Activated CD4-positive, alpha-beta memory T cell treated with anti-CD3 and anti-CD28 coated beads, Interleukin-2, amount 10 ng/mL, durations not matched to agents 7 days and 5 days (primary cell): Measurements from ENCODE around the gene PKD2L2. TPM values are rescaled to one million over a fixed set of nuclear protein-coding genes. Genes with fewer than 3 reads are reported as not detected.

Experiments
- CTCF ChIA-PET: fragments of 350-600 bp; sonication (Branson Sonifier 250); formaldehyde crosslinking; loops from one replicate; lab custom pipeline; 2021; ENCODE audit warnings: antibody characterized with exemption, inconsistent platforms; lab: Charles Lee
- POLR2A ChIA-PET: fragments of 350-600 bp; sonication (Branson Sonifier 250); formaldehyde crosslinking; loops from one replicate; lab custom pipeline; 2021; ENCODE audit warnings: antibody characterized with exemption; lab: Charles Lee
- DNase-seq: peaks from one replicate; pipeline ENCODE4 v3.0.0-alpha.2; 2020
- H3K27ac Mint-ChIP-seq: one replicate; pipeline ENCODE4 v1.8.0; 2021; ENCODE audit warnings: mild to moderate bottlenecking, mixed read lengths
- H3K27me3 Mint-ChIP-seq: one replicate; pipeline ENCODE4 v1.8.0; 2021; ENCODE audit warnings: mixed read lengths
- H3K36me3 Mint-ChIP-seq: one replicate; pipeline ENCODE4 v1.8.0; 2021; ENCODE audit warnings: low read depth, mixed read lengths
- H3K4me1 Mint-ChIP-seq: one replicate; pipeline ENCODE4 v1.8.0; 2021; ENCODE audit warnings: mixed read lengths
- H3K4me3 Mint-ChIP-seq: one replicate; pipeline ENCODE4 v1.8.0; 2021; ENCODE audit warnings: mild to moderate bottlenecking, mixed read lengths
- H3K9me3 Mint-ChIP-seq: one replicate; pipeline ENCODE4 v1.8.0; 2021; ENCODE audit warnings: mixed read lengths
- total RNA-seq, 2 experiments: library from RNA; stranded (reverse); gene quantifications; one replicate each; pipeline ENCODE4 v1.2.3, GENCODE V29; 2021

The PKD2L2 gene
- total RNA-seq, 2 experiments from 2014 or later = 0.30 TPM; not detected in 1

DNA sequence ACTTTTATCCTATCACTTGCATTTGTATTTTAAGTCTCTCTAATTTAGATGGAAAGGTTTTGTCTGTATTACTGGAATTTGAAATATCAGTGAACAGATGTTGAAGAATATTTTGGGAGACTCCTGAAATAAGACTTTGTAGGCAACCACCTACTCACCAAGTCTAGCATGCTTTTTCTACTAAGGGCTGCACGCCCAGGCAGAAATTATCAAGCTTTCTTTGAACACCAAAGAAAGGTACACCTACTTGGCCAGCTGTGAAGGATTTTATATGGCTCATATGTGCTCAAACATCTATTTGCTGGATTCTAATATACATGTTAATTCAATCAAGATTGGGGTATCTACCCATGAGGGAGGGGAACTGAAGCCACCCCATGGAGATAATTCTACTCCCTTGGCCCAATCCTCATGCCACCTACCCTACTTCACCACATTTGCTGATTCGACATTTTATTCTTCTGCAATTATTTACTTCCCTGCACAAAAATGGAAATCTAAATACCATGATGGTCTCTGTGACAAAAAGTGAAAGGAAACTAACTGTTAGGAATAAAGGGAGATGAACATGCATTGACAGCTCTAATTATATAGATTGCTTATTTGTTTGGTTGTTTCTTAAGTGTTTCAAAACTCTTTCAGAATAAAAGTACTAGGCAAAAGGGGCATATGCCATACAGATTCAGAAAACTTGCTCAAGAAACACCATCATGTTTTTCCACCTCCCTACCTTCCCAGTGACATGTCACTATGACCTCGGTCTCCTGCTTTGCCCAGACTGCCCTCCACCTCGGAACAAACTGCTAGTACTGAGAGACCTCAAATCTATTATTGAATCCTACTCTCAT lies 22.5 kb upstream of the PKD2L2 start:
- CTCF ChIA-PET = no interaction called here
- POLR2A ChIA-PET = no interaction called here

DNA sequence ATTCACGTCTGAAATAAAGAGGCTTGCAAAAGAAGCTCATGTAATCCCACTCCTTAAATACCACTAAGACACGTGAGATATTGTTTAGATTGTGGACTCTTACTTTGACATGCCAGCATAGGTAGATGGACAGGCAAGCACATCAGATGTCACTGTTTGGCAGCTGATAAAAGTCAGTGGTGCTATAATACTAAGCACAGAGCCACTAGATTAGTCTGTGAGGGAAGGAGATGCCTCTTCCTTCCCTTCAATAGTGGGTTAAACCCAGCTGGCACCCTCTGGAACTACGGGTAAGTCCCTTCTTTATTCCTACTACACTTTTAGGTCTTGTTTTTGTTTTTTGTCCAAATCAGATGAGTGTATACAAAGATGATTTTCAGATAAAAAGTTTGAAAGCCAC lies 21.6 kb upstream of the PKD2L2 start, which contains the start of gene MYOT:
Gene MYOT (plus strand): TSS at position 197 of the 400 bp plus-strand sequence. CDS start 2,792 bp downstream, outside the sequence.
- H3K4me3 Mint-ChIP-seq = no peak within 1 kb of the TSS
- H3K27ac Mint-ChIP-seq = no peak within 1 kb of the TSS
- peaks cover 3% of the 10 kb centered on the region for H3K4me1 Mint-ChIP-seq
- no peaks in the 10 kb centered on the region for H3K9me3 Mint-ChIP-seq
- POLR2A ChIA-PET = no interaction called here
- peaks cover 9% of the 10 kb centered on the region for H3K27me3 Mint-ChIP-seq
- DNase-seq = no peak
- CTCF ChIA-PET = no interaction called here
- no peaks in the 10 kb centered on the region for H3K36me3 Mint-ChIP-seq

More for the DNA sequence above, 22.5 kb upstream of the PKD2L2 start:
- no peaks in the 10 kb centered on the region for H3K9me3 Mint-ChIP-seq
- no peak overlapping the region for H3K4me3 Mint-ChIP-seq
- H3K36me3 Mint-ChIP-seq = no peaks in the 10 kb centered on the region
- peaks cover 7% of the 10 kb centered on the region for H3K27me3 Mint-ChIP-seq
- DNase-seq = no peak
- peaks cover 6% of the 10 kb centered on the region for H3K4me1 Mint-ChIP-seq
- H3K27ac Mint-ChIP-seq = no peak overlapping the region

DNA sequence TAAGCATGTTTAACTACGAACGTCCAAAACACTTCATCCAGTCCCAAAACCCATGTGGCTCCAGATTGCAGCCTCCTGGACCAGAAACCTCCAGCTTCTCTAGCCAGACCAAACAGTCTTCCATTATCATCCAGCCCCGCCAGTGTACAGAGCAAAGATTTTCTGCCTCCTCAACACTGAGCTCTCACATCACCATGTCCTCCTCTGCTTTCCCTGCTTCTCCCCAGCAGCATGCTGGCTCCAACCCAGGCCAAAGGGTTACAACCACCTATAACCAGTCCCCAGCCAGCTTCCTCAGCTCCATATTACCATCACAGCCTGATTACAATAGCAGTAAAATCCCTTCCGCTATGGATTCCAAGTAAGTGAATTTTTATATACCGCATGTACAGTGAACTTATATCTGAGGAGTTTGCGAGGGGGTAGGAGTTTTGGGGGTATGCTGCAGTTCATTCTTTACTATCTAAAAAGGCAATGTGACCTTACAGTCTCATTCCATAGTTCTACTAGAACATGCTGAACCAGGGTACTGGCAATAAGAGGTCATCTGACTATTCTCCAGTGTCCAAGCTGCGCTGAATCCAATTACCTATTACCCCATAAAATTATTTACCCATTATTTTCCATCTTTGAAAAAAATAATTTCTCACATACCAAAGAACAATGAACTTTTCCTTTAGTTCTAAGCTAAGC lies 18.5 kb upstream of the PKD2L2 start:
- ChIA-PET CTCF (interaction anchor here (1.1 kb wide), 1 partner anchor 11 kb away, joined by 3 read pairs; no protein-coding TSS in a partner anchor), POLR2A (no interaction called here)
- H3K4me3 Mint-ChIP-seq = no peak overlapping the region
- H3K27ac Mint-ChIP-seq = no peak overlapping the region
- H3K36me3 Mint-ChIP-seq = no peaks in the 10 kb centered on the region
- H3K4me1 Mint-ChIP-seq = peaks cover 3% of the 10 kb centered on the region
- peaks cover 10% of the 10 kb centered on the region for H3K27me3 Mint-ChIP-seq
- H3K9me3 Mint-ChIP-seq = no peaks in the 10 kb centered on the region
- no peak for DNase-seq

DNA sequence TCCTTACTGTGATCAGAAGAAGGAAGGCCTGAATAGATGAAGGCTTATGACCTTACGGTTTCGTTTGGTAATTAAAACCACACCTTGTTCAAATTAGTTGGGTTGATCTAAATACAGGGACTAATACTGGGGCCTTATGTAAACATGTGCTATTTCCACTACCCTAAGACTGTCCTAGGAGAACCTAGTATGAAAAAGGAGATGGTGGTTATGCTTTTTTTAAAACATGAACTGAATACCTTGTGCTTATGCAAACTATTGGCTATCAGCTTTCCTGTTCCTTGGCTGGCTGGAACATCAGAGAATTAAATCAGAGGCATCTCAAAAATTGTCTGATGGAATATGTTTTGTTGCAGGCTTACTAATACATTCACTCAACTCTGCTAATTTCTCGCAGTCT lies 17.7 kb upstream of the PKD2L2 start:
- H3K4me1 Mint-ChIP-seq = peaks cover 3% of the 10 kb centered on the region
- DNase-seq = no peak
- no peaks in the 10 kb centered on the region for H3K9me3 Mint-ChIP-seq
- H3K27me3 Mint-ChIP-seq = peaks cover 8% of the 10 kb centered on the region
- H3K36me3 Mint-ChIP-seq = no peaks in the 10 kb centered on the region
- H3K27ac Mint-ChIP-seq = no peak overlapping the region
- CTCF ChIA-PET = no interaction called here
- POLR2A ChIA-PET = no interaction called here
- no peak overlapping the region for H3K4me3 Mint-ChIP-seq

DNA sequence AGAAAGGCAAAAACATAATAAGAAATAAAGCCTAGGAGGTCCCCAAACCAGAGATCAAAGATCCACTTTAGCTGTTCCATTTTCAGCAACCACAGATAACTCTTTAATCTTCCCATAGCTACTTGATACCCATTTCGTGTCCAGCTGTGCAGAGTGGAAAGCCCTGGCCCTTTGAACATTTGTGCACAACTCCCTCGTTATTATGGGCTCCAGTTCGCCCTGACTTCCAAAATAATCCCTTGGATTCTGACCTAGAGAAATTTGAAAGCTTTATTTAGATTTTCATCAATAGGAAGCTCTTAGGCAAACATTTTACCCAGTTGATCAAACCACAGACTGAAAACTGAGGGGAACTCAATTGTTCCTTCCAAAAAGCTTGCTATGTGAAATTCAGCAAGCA lies 16.8 kb upstream of the PKD2L2 start:
- H3K27me3 Mint-ChIP-seq = peaks cover 8% of the 10 kb centered on the region
- H3K4me1 Mint-ChIP-seq = peaks cover 3% of the 10 kb centered on the region
- DNase-seq = no peak
- H3K9me3 Mint-ChIP-seq = no peaks in the 10 kb centered on the region
- ChIA-PET CTCF (interaction anchor here (1.2 kb wide), 1 partner anchor 15 kb away, joined by 3 read pairs; no protein-coding TSS in a partner anchor), POLR2A (no interaction called here)
- H3K27ac Mint-ChIP-seq = no peak overlapping the region
- no peak overlapping the region for H3K4me3 Mint-ChIP-seq
- no peaks in the 10 kb centered on the region for H3K36me3 Mint-ChIP-seq

DNA sequence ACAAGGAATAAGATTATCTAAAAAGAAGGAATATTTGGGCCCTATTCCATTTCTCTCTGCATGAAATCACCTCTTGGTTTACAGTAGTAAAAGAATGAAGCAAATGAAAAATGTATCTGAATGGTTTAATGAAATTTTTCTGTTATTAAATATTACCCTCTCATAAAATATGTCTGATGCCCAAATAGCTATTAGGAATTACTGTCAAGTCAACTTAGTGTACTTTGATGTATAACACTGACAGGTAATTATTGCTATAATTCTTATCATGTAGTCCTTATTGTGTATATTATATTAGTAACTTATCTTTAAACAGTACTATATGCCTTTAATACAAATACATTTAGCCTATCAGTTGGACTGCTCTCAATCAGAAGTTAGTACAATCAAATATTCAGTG lies 13.2 kb upstream of the PKD2L2 start:
- no peak overlapping the region for H3K4me3 Mint-ChIP-seq
- no peaks in the 10 kb centered on the region for H3K9me3 Mint-ChIP-seq
- H3K27ac Mint-ChIP-seq = no peak overlapping the region
- H3K27me3 Mint-ChIP-seq = peaks cover 5% of the 10 kb centered on the region
- CTCF ChIA-PET = interaction anchor here (0.9 to 1.4 kb wide), 2 partner anchors 13 to 15 kb away, joined by 4 to 7 read pairs; partner anchors contain the start of gene PKD2L2
- H3K4me1 Mint-ChIP-seq = no peaks in the 10 kb centered on the region
- DNase-seq = no peak
- POLR2A ChIA-PET = no interaction called here
- no peaks in the 10 kb centered on the region for H3K36me3 Mint-ChIP-seq

DNA sequence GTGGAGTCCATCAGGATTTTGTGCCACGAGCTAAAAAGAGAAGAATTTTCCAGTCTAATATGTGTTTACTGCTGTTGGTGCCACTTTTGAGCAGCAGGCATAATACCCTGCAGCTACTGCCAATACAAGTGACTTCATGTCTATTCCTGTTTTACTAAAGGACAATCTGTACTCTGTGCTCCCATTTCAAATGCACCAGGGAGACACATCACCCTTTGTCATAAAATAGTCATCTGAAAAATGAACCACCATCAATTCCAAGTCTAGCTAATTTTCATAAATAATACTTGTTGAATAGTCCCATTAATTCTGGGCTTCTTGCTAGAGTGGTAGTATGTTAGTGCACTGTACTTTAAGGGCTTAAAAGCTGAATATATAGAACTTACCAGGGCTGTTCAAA lies 8.9 kb upstream of the PKD2L2 start:
- no peaks in the 10 kb centered on the region for H3K36me3 Mint-ChIP-seq
- H3K4me3 Mint-ChIP-seq = no peak overlapping the region
- H3K9me3 Mint-ChIP-seq = no peaks in the 10 kb centered on the region
- no peak for DNase-seq
- H3K27ac Mint-ChIP-seq = no peak overlapping the region
- POLR2A ChIA-PET = interaction anchor here (1.6 kb wide), 1 partner anchor 9 kb away, joined by 7 read pairs; the partner anchor contains the start of gene PKD2L2
- no peaks in the 10 kb centered on the region for H3K27me3 Mint-ChIP-seq
- CTCF ChIA-PET = no interaction called here
- no peaks in the 10 kb centered on the region for H3K4me1 Mint-ChIP-seq

DNA sequence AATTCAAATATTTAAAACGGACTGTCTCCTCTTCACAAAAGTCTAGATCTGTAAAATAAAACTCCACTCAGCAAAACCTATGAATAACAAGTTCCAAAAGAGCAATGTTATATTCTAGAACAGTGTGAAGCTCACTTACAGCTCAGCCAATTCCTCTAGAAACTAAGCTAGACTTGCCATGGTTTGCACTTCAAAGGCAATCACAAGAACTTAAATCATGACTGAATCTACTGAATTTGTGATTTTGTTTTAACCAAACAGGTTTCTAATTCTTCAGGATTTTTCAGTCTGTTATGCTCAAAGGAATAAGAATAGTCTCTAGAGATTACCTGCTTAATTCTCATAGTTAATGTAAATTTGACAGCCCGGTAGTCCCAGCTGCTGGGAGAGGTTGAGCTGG lies 1.4 kb upstream of the PKD2L2 start:
- H3K4me1 Mint-ChIP-seq = peaks cover 16% of the 10 kb centered on the region
- H3K36me3 Mint-ChIP-seq = no peaks in the 10 kb centered on the region
- H3K9me3 Mint-ChIP-seq = no peaks in the 10 kb centered on the region
- ChIA-PET CTCF (interaction anchor here (0.8 to 3.3 kb wide), 4 partner anchors 10 to 134 kb away, joined by 3 to 14 read pairs (median 10); partner anchors contain the start of gene HNRNPA0), POLR2A (interaction anchor here (2.3 to 4.9 kb wide), 2 partner anchors 14 to 134 kb away, joined by 7 to 35 read pairs; partner anchors contain the start of gene HNRNPA0)
- no peak overlapping the region for H3K27ac Mint-ChIP-seq
- no peaks in the 10 kb centered on the region for H3K27me3 Mint-ChIP-seq
- DNase-seq = no peak
- H3K4me3 Mint-ChIP-seq = no peak overlapping the region

DNA sequence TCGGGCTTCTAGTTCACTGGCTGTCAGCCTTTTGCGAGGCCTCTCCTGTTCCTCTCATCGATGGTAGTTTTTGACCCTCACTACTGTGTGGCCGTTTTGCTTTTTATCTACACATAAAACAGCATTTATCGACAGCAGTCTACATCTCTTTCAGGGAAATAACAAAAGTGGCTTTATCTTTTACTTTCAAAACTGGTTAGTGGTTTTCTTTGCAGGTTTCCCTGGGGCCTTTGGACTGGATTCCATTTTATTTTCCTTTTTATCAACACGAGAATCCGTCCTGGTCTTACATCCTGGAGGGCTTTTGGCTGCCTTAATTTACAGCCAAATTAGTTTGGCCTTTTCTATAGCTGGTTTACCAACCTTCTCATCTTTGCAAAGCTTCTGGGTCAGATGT lies 793 bp upstream of the PKD2L2 start:
- Mint-ChIP-seq H3K36me3 (no peaks in the 10 kb centered on the region), H3K4me1 (peaks cover 16% of the 10 kb centered on the region), H3K27ac (peak overlapping the region; percentile 86), H3K27me3 (peaks cover under 1% of the 10 kb centered on the region), H3K9me3 (no peaks in the 10 kb centered on the region), H3K4me3 (peak overlapping the region; percentile 83)
- CTCF ChIA-PET = interaction anchor here (0.9 to 3.3 kb wide), 8 partner anchors 10 to 465 kb away, joined by 3 to 14 read pairs (median 6); partner anchors contain the start of gene HNRNPA0
- POLR2A ChIA-PET = interaction anchor here (0.7 to 4.9 kb wide), 10 partner anchors 8 to 245 kb away, joined by 3 to 35 read pairs (median 4); partner anchors contain the start of genes FAM13B and HNRNPA0
- DNase-seq = no peak

DNA sequence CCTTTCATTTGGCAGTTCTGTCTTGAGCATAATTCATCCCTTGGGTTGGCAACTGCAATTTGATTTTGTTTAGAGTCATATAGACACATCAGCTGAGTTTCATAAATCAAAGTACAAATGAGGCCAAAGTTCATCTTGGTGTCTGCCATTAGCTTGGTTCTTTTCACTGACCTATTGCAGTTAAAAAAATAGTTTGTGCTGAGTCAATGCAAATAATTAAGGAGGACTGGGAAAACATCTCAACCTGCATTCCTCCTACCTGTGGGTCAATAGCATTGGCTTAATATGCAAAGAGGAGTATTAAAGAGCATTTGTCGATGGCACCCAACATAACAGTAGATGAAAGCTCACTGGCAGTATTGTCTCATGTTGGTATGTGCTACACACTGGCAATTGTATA lies 1.6 kb downstream of the PKD2L2 start:
- ChIA-PET CTCF (interaction anchor here (1.8 to 3.3 kb wide), 3 partner anchors 10 to 112 kb away, joined by 7 to 14 read pairs (median 8); no protein-coding TSS in a partner anchor), POLR2A (interaction anchor here (4.9 kb wide), 1 partner anchor 137 kb away, joined by 35 read pairs; the partner anchor contains the start of gene HNRNPA0)
- no peaks in the 10 kb centered on the region for H3K36me3 Mint-ChIP-seq
- H3K27ac Mint-ChIP-seq = no peak overlapping the region
- peaks cover 3% of the 10 kb centered on the region for H3K27me3 Mint-ChIP-seq
- no peaks in the 10 kb centered on the region for H3K9me3 Mint-ChIP-seq
- no peak for DNase-seq
- peaks cover 16% of the 10 kb centered on the region for H3K4me1 Mint-ChIP-seq
- H3K4me3 Mint-ChIP-seq = no peak overlapping the region

DNA sequence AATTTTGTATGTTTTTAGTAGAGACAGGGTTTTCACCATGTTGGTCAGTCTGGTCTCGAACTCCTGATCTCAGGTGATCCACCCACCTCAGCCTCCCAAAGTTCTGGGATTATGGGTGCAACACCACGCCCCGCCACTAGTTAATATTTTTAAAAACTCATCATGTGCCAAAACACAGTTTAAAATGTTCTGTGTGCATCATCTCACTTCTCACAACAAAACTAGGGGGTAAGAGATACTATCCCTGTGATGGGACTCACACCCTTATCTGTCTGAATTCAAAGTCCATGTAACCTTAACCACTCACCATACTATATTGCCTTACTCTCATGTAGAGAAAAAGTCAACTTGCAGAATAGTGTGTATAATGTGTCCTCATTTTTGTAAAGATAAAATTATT lies 2.6 kb downstream of the PKD2L2 start:
- no peaks in the 10 kb centered on the region for H3K36me3 Mint-ChIP-seq
- H3K4me3 Mint-ChIP-seq = no peak overlapping the region
- H3K27ac Mint-ChIP-seq = no peak overlapping the region
- POLR2A ChIA-PET = no interaction called here
- CTCF ChIA-PET = interaction anchor here (1.8 kb wide), 1 partner anchor 16 kb away, joined by 7 read pairs; no protein-coding TSS in a partner anchor
- peaks cover 16% of the 10 kb centered on the region for H3K4me1 Mint-ChIP-seq
- DNase-seq = no peak
- no peaks in the 10 kb centered on the region for H3K9me3 Mint-ChIP-seq
- H3K27me3 Mint-ChIP-seq = peaks cover 3% of the 10 kb centered on the region

DNA sequence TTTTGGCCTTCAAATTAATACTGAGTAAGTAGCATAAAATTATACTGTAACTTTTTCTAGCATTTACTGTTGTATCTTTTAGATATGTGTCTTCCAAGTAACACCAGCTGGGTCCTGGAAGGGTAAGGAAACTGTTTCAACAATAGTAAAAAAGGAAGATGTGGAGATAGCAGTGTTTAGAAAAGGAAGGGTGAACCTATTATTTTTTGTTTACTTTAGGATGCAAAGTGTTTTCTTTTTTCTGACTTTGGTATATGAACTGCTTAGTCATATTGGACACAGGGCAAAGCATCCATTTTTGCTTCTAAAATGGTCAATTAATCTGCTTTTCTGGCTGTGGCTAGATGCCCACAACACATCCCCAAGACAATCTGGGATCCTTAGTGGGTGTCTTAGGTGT lies 5.3 kb downstream of the PKD2L2 start:
- DNase-seq = no peak
- Mint-ChIP-seq H3K27me3 (peaks cover 3% of the 10 kb centered on the region), H3K4me3 (no peak overlapping the region), H3K27ac (no peak overlapping the region), H3K36me3 (no peaks in the 10 kb centered on the region), H3K9me3 (no peaks in the 10 kb centered on the region), H3K4me1 (peaks cover 3% of the 10 kb centered on the region)
- ChIA-PET POLR2A (no interaction called here), CTCF (interaction anchor here (0.6 kb wide), 1 partner anchor 13 kb away, joined by 3 read pairs; no protein-coding TSS in a partner anchor)
